Measurements from ENCODE around the gene ACE2. TPM values are rescaled to one million over a fixed set of nuclear protein-coding genes. Genes with fewer than 3 reads are reported as not detected.
"Not testable (repeated sequence)": the region's sequence is repeated elsewhere in the genome, so short reads cannot be mapped to it uniquely, and the experiment has no call there.

Gene ACE2
- 47.8 and 49.9 TPM in 2 replicates for total RNA-seq
- polyA plus RNA-seq: 12.5 and 16.5 TPM in 2 replicates

GRCh38 chrX:15600745-15601144, at the start of gene ACE2:
Gene ACE2, minus strand, starts transcription at chrX:15600960. Its CDS starts 49 bp downstream, at chrX:15600911.
- Histone ChIP-seq H3K79me2 (no peaks in the 10 kb centered on the region), H3K27me3 (no peaks in the 10 kb centered on the region), H3K9me3 (ENCODE audit: low read depth) (no peaks in the 10 kb centered on the region), H2AFZ (no peak within 1 kb of the TSS), H3K9me2 (replicated peaks; ENCODE audit: insufficient read depth) (no peaks in the 10 kb centered on the region), H3K4me3 (no peak within 1 kb of the TSS), H3K36me3 (replicated peaks; ENCODE audit: insufficient read depth, low read depth) (no peaks in the 10 kb centered on the region), H3K4me2 (peak within 1 kb of the TSS; percentile 9), H3K4me1 (ENCODE audit: insufficient read depth) (peaks cover 29% of the 10 kb centered on the region), H3K27ac (peak within 1 kb of the TSS; percentile 63), H4K20me1 (ENCODE audit: insufficient read depth, poor library complexity, severe bottlenecking) (no peaks in the 10 kb centered on the region)
- no peak for DNase-seq (ENCODE audit: low spot score)
- 81% methylated on average over 4 of the region's 4 CpGs for WGBS (ENCODE audit: low lambda C conversion rate, missing lambda C conversion rate)
- TF ChIP-seq EZH2phosphoT487 (IDR thresholded peaks at IDR 0.05; ENCODE audit: low read depth, severe bottlenecking, unreplicated experiment) (no peak), EZH2 (IDR thresholded peaks at IDR 0.05; ENCODE audit: borderline replicate concordance) (no peak)
- TF ChIP-seq, protein P1, sequence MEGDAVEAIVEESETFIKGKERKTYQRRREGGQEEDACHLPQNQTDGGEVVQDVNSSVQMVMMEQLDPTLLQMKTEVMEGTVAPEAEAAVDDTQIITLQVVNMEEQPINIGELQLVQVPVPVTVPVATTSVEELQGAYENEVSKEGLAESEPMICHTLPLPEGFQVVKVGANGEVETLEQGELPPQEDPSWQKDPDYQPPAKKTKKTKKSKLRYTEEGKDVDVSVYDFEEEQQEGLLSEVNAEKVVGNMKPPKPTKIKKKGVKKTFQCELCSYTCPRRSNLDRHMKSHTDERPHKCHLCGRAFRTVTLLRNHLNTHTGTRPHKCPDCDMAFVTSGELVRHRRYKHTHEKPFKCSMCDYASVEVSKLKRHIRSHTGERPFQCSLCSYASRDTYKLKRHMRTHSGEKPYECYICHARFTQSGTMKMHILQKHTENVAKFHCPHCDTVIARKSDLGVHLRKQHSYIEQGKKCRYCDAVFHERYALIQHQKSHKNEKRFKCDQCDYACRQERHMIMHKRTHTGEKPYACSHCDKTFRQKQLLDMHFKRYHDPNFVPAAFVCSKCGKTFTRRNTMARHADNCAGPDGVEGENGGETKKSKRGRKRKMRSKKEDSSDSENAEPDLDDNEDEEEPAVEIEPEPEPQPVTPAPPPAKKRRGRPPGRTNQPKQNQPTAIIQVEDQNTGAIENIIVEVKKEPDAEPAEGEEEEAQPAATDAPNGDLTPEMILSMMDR (IDR thresholded peaks at IDR 0.05; ENCODE audit: poor library complexity): no peak

DNA sequence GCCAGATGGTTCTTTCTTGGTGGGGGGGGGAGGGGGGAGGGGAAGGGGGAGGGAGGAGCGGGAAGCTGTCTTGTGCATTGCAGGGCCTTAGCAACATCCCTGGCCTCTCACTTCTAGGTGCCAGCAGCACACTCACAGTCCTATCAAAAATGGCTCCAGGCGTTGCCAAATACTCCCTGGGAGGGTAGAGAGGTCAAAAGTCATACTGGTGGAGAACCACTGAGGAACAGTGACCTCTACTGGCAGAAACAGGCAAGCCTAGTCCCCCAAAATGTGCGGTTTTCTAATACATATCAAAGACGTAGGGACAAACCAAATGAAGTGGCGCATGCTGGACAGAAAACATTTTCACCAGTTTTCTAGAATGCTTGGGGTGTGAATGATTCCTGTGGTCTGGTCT, 46.8 kb upstream of the ACE2 start:
- not testable (repeated sequence) for H3K36me3 ChIP-seq (replicated peaks; ENCODE audit: insufficient read depth, low read depth); H2AFZ ChIP-seq; H3K4me1 ChIP-seq (ENCODE audit: insufficient read depth); H3K4me3 ChIP-seq; H3K27ac ChIP-seq; H3K79me2 ChIP-seq; H3K27me3 ChIP-seq; H3K9me3 ChIP-seq (ENCODE audit: low read depth); H3K4me2 ChIP-seq; DNase-seq (ENCODE audit: low spot score); H4K20me1 ChIP-seq (ENCODE audit: insufficient read depth, poor library complexity, severe bottlenecking); H3K9me2 ChIP-seq (replicated peaks; ENCODE audit: insufficient read depth)
- no CpG with 5 or more reads among the region's 5 CpGs for WGBS (ENCODE audit: low lambda C conversion rate, missing lambda C conversion rate)

DNA sequence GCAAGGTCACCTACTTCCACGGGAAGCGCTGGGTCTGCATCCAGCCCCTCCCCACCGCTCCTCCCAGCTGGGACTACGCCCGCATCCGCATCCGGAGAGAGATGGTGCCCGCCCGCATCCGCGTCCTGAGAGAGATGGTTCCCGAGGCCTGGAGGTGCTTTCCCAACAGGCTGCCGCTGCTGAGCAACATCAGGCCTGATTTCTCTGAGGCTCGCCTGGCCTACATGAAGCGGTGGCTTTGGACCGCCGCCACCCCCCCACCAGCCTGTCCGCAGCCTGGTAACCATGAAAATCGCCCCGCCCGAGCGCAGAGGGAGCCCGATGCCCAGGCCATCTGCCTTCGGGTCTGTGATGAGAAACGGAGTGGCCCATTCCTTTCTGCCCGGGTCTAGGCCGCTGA, 45.8 kb upstream of the ACE2 start:
- Histone ChIP-seq H3K79me2 (no peaks in the 10 kb centered on the region), H3K4me3 (no peak overlapping the region), H3K27ac (no peak overlapping the region), H3K27me3 (no peaks in the 10 kb centered on the region), H3K9me2 (replicated peaks; ENCODE audit: insufficient read depth) (no peaks in the 10 kb centered on the region), H3K36me3 (replicated peaks; ENCODE audit: insufficient read depth, low read depth) (no peaks in the 10 kb centered on the region), H4K20me1 (ENCODE audit: insufficient read depth, poor library complexity, severe bottlenecking) (no peaks in the 10 kb centered on the region), H3K4me1 (ENCODE audit: insufficient read depth) (no peaks in the 10 kb centered on the region), H3K4me2 (no peak overlapping the region), H3K9me3 (ENCODE audit: low read depth) (no peaks in the 10 kb centered on the region), H2AFZ (no peak overlapping the region)
- 97% methylated on average over 21 of the region's 27 CpGs for WGBS (ENCODE audit: low lambda C conversion rate, missing lambda C conversion rate)
- DNase-seq (ENCODE audit: low spot score): no peak
- TF ChIP-seq EZH2 (IDR thresholded peaks at IDR 0.05; ENCODE audit: borderline replicate concordance): no peak
- TF ChIP-seq, protein P1 (IDR thresholded peaks at IDR 0.05; ENCODE audit: poor library complexity): no peak
- TF ChIP-seq EZH2phosphoT487 (IDR thresholded peaks at IDR 0.05; ENCODE audit: low read depth, severe bottlenecking, unreplicated experiment): no peak

DNA sequence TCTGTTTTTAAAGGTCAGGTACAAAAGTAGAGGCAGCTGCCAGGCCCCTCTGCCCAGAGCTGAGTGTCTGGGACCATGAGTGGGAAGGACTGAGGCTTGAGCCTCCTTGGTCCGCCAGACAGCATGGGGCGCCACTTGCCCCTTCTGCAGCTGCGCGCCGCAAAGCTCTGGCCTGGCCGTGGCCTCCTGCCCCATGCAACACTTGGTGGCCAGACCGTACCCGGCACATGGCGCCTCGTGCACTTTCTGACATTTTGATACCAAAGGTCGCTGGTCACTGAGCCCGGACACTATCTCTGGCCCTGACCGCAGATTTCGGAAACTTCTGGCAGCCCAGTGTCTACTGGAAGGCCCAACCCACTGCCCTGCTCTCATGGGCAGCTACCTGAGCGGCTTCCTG, 45.3 kb upstream of the ACE2 start:
- H3K9me2 ChIP-seq (replicated peaks; ENCODE audit: insufficient read depth): no peaks in the 10 kb centered on the region
- no peaks in the 10 kb centered on the region for H3K27me3 ChIP-seq
- H3K4me1 ChIP-seq (ENCODE audit: insufficient read depth): no peaks in the 10 kb centered on the region
- H2AFZ ChIP-seq: no peak overlapping the region
- no peaks in the 10 kb centered on the region for H3K36me3 ChIP-seq (replicated peaks; ENCODE audit: insufficient read depth, low read depth)
- TF ChIP-seq, protein P1 (IDR thresholded peaks at IDR 0.05; ENCODE audit: poor library complexity): no peak
- TF ChIP-seq EZH2 (IDR thresholded peaks at IDR 0.05; ENCODE audit: borderline replicate concordance): no peak
- no peak for TF ChIP-seq EZH2phosphoT487 (IDR thresholded peaks at IDR 0.05; ENCODE audit: low read depth, severe bottlenecking, unreplicated experiment)
- no peak for DNase-seq (ENCODE audit: low spot score)
- H3K9me3 ChIP-seq (ENCODE audit: low read depth): no peaks in the 10 kb centered on the region
- H3K27ac ChIP-seq: no peak overlapping the region
- H3K79me2 ChIP-seq: no peaks in the 10 kb centered on the region
- no peak overlapping the region for H3K4me2 ChIP-seq
- H3K4me3 ChIP-seq: no peak overlapping the region
- H4K20me1 ChIP-seq (ENCODE audit: insufficient read depth, poor library complexity, severe bottlenecking): no peaks in the 10 kb centered on the region
- WGBS (ENCODE audit: low lambda C conversion rate, missing lambda C conversion rate): 93% methylated on average over 12 of the region's 15 CpGs

Data from hepatocyte (in vitro differentiated cells).